ENCODE results near the gene NKTR. TPM values are rescaled to one million over a fixed set of nuclear protein-coding genes. Genes with fewer than 3 reads are reported as not detected.

NKTR gene
- total and polyA plus RNA-seq, 2 of the 13 experiments (the other 11 are each of a cell fraction or from before 2014, with no cell fraction given): 41.3 to 59.6 TPM

DNA sequence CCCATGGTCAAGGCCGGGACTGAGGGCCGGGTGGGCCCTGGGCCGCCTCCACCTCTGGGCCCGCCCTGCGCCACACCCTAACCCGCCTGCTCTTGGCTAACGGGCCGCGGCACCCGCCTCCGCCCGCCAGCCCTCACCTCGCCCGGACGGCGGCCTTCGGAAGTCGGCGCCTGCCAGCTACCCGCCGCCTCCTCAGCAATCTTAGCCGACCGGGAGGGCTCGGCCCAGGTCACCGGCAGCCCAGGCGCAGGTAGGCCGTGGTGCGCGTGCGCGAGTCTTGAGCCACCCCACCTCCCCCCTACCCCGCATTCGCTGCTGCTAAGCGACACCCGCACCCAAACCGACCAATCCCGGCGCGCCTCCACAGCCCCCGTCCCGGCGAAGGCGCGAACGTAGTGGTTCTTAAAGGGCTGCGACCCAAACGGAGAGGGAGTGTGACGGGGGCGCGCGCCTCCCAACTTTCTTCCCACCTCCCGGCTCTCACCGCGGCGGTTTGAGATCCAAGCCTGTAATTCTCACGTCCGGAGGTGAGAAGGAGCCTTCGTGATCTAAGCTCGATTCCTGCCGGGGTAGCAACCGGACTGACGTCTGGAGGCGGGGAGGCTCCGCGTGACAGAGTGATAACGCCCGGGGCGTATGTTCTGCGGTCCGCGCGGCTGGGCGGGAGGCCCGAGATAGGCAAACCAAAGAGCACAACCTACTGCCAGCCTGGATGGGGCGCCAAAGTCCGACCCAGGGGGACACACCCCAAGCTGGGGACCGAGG, 18.6 kb upstream of the NKTR start, which contains the start of gene SEC22C (continued):
- TF ChIP-seq, protein P1, sequence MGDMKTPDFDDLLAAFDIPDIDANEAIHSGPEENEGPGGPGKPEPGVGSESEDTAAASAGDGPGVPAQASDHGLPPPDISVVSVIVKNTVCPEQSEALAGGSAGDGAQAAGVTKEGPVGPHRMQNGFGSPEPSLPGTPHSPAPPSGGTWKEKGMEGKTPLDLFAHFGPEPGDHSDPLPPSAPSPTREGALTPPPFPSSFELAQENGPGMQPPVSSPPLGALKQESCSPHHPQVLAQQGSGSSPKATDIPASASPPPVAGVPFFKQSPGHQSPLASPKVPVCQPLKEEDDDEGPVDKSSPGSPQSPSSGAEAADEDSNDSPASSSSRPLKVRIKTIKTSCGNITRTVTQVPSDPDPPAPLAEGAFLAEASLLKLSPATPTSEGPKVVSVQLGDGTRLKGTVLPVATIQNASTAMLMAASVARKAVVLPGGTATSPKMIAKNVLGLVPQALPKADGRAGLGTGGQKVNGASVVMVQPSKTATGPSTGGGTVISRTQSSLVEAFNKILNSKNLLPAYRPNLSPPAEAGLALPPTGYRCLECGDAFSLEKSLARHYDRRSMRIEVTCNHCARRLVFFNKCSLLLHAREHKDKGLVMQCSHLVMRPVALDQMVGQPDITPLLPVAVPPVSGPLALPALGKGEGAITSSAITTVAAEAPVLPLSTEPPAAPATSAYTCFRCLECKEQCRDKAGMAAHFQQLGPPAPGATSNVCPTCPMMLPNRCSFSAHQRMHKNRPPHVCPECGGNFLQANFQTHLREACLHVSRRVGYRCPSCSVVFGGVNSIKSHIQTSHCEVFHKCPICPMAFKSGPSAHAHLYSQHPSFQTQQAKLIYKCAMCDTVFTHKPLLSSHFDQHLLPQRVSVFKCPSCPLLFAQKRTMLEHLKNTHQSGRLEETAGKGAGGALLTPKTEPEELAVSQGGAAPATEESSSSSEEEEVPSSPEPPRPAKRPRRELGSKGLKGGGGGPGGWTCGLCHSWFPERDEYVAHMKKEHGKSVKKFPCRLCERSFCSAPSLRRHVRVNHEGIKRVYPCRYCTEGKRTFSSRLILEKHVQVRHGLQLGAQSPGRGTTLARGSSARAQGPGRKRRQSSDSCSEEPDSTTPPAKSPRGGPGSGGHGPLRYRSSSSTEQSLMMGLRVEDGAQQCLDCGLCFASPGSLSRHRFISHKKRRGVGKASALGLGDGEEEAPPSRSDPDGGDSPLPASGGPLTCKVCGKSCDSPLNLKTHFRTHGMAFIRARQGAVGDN (CRISPR knock-in tag; IDR thresholded peaks at IDR 0.05): peak; percentile 95
- TF ChIP-seq ZFP37 (CRISPR knock-in tag; IDR thresholded peaks at IDR 0.05; ENCODE audit: borderline replicate concordance): no peak
- TF ChIP-seq KAT2B (IDR thresholded peaks at IDR 0.05; ENCODE audit: borderline replicate concordance, low read depth, low read length): no peak
- no peak for TF ChIP-seq PHF5A (CRISPR knock-in tag; IDR thresholded peaks at IDR 0.05; ENCODE audit: low read depth, unreplicated experiment)
- TF ChIP-seq NAIF1 (CRISPR knock-in tag; IDR thresholded peaks at IDR 0.05; ENCODE audit: borderline replicate concordance): peak; percentile 88
- TF ChIP-seq, protein P2, sequence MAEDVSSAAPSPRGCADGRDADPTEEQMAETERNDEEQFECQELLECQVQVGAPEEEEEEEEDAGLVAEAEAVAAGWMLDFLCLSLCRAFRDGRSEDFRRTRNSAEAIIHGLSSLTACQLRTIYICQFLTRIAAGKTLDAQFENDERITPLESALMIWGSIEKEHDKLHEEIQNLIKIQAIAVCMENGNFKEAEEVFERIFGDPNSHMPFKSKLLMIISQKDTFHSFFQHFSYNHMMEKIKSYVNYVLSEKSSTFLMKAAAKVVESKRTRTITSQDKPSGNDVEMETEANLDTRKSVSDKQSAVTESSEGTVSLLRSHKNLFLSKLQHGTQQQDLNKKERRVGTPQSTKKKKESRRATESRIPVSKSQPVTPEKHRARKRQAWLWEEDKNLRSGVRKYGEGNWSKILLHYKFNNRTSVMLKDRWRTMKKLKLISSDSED (CRISPR knock-in tag; IDR thresholded peaks at IDR 0.05): no peak
- TF ChIP-seq, protein P3, sequence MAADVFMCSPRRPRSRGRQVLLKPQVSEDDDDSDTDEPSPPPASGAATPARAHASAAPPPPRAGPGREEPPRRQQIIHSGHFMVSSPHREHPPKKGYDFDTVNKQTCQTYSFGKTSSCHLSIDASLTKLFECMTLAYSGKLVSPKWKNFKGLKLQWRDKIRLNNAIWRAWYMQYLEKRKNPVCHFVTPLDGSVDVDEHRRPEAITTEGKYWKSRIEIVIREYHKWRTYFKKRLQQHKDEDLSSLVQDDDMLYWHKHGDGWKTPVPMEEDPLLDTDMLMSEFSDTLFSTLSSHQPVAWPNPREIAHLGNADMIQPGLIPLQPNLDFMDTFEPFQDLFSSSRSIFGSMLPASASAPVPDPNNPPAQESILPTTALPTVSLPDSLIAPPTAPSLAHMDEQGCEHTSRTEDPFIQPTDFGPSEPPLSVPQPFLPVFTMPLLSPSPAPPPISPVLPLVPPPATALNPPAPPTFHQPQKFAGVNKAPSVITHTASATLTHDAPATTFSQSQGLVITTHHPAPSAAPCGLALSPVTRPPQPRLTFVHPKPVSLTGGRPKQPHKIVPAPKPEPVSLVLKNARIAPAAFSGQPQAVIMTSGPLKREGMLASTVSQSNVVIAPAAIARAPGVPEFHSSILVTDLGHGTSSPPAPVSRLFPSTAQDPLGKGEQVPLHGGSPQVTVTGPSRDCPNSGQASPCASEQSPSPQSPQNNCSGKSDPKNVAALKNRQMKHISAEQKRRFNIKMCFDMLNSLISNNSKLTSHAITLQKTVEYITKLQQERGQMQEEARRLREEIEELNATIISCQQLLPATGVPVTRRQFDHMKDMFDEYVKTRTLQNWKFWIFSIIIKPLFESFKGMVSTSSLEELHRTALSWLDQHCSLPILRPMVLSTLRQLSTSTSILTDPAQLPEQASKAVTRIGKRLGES (CRISPR knock-in tag; IDR thresholded peaks at IDR 0.05; ENCODE audit: borderline replicate concordance): no peak
- TF ChIP-seq ZNF543 (CRISPR knock-in tag; IDR thresholded peaks at IDR 0.05): peak; percentile 64; the same call in 1 of the 2 replicates
- no peak for TF ChIP-seq ZNF232 (CRISPR knock-in tag; IDR thresholded peaks at IDR 0.05; ENCODE audit: borderline replicate concordance)
- no peak for TF ChIP-seq SIX1 (CRISPR knock-in tag; IDR thresholded peaks at IDR 0.05; ENCODE audit: borderline replicate concordance)
- no peak for TF ChIP-seq ZNF335 (CRISPR knock-in tag; IDR thresholded peaks at IDR 0.05)
- no peak for TF ChIP-seq ZNF3 (CRISPR knock-in tag; IDR thresholded peaks at IDR 0.05)
- TF ChIP-seq, protein P4, sequence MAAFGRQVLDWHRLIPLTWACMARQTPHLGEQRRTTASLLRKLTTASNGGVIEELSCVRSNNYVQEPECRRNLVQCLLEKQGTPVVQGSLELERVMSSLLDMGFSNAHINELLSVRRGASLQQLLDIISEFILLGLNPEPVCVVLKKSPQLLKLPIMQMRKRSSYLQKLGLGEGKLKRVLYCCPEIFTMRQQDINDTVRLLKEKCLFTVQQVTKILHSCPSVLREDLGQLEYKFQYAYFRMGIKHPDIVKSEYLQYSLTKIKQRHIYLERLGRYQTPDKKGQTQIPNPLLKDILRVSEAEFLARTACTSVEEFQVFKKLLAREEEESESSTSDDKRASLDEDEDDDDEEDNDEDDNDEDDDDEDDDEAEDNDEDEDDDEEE (CRISPR knock-in tag; IDR thresholded peaks at IDR 0.05): no peak
- no peak; the same call in 1 of the 2 replicates for TF ChIP-seq ZNF225 (CRISPR knock-in tag; IDR thresholded peaks at IDR 0.05)
- TF ChIP-seq PTBP1 (IDR thresholded peaks at IDR 0.05; ENCODE audit: low read depth, low read length, poor library complexity, severe bottlenecking): peak; percentile 43
- no peak for TF ChIP-seq GTF2F1 (IDR thresholded peaks at IDR 0.05; ENCODE audit: low read length)
- TF ChIP-seq, protein P5, sequence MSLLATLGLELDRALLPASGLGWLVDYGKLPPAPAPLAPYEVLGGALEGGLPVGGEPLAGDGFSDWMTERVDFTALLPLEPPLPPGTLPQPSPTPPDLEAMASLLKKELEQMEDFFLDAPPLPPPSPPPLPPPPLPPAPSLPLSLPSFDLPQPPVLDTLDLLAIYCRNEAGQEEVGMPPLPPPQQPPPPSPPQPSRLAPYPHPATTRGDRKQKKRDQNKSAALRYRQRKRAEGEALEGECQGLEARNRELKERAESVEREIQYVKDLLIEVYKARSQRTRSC (CRISPR knock-in tag; IDR thresholded peaks at IDR 0.05; ENCODE audit: low read depth): no peak
